ENCODE data around the gene RIPK1.
A peak's percentile ranks its signal among the peaks of the same experiment; 100 is the strongest.
"Not testable (repeated sequence)": the region's sequence is repeated elsewhere in the genome, so short reads cannot be mapped to it uniquely, and the experiment has no call there.

RIPK1 gene

GRCh38 chr6:3136292-3137011 is 68.2 kb downstream of the RIPK1 start:
- DNase-seq (ENCODE audit: low read depth), result no peak

GRCh38 chr6:3137057-3137777 is 68.9 kb downstream of the RIPK1 start:
- DNase-seq (ENCODE audit: low read depth), result no peak

- not testable (repeated sequence) for DNase-seq (ENCODE audit: low read depth)
These were observed 69.6 kb downstream of the RIPK1 start for GRCh38 chr6:3137873-3138272.

- no peak for DNase-seq (ENCODE audit: low read depth)
These were observed 70.0 kb downstream of the RIPK1 start for GRCh38 chr6:3138341-3138740.

- no peak for DNase-seq (ENCODE audit: low read depth)
These were observed 71.0 kb downstream of the RIPK1 start for GRCh38 chr6:3139090-3139903.

- no peak for DNase-seq (ENCODE audit: low read depth)
These were observed 71.9 kb downstream of the RIPK1 start for GRCh38 chr6:3140201-3140600.

- DNase-seq (ENCODE audit: low read depth), result no peak
These were observed 74.2 kb downstream of the RIPK1 start for GRCh38 chr6:3142536-3142935.

- DNase-seq (ENCODE audit: low read depth), result no peak
These were observed 74.9 kb downstream of the RIPK1 start for GRCh38 chr6:3143158-3143557.

- DNase-seq (ENCODE audit: low read depth), result no peak
These were observed 76.3 kb downstream of the RIPK1 start for GRCh38 chr6:3144571-3144970.

- DNase-seq (ENCODE audit: low read depth), result no peak
These were observed 79.8 kb downstream of the RIPK1 start for GRCh38 chr6:3147914-3148757.

GRCh38 chr6:3151691-3152090 is 83.4 kb downstream of the RIPK1 start:
- DNase-seq (ENCODE audit: low read depth), result no peak

- DNase-seq (ENCODE audit: low read depth), result no peak
These were observed 84.4 kb downstream of the RIPK1 start for GRCh38 chr6:3152689-3153088.

GRCh38 chr6:3155416-3155815 is 87.1 kb downstream of the RIPK1 start:
- not testable (repeated sequence) for DNase-seq (ENCODE audit: low read depth)

GRCh38 chr6:3156184-3157130 is 88.2 kb downstream of the RIPK1 start:
- DNase-seq (ENCODE audit: low read depth), result not testable (repeated sequence)

GRCh38 chr6:3157131-3157933 is 89.0 kb downstream of the RIPK1 start, which contains the start of gene TUBB2A:
Gene TUBB2A (minus strand): TSS chr6:3157544. CDS start chr6:3157463, 81 bp downstream.
- DNase-seq (ENCODE audit: low read depth), result peak; percentile 14

GRCh38 chr6:3159805-3160781 is 91.8 kb downstream of the RIPK1 start:
- DNase-seq (ENCODE audit: low read depth), result no peak

GRCh38 chr6:3162067-3162497 is 93.8 kb downstream of the RIPK1 start:
- DNase-seq (ENCODE audit: low read depth), result no peak

- no peak for DNase-seq (ENCODE audit: low read depth)
These were observed 94.4 kb downstream of the RIPK1 start for GRCh38 chr6:3162565-3163247.
